Caco-2 (cell line): ENCODE measurements around the gene SMIM10. TPM values are rescaled to one million over a fixed set of nuclear protein-coding genes. Genes with fewer than 3 reads are reported as not detected.

Experiments
- BruUV-seq: library from RNA; stranded (reverse); fragments of 400-500 nt; replicated peaks from 2 replicates; lab custom pipeline; 2021; lab: Mats Ljungman, UMichigan
- CTCF ChIA-PET: fragments of 300-600 bp; sonication (Branson Sonifier 250); formaldehyde crosslinking; loops from one replicate; lab custom pipeline; 2022; ENCODE audit warnings: antibody characterized with exemption; lab: Charles Lee
- POLR2A ChIA-PET: fragments of 300-600 bp; sonication (Branson Sonifier 250); formaldehyde crosslinking; loops from one replicate; lab custom pipeline; 2022; ENCODE audit warnings: antibody characterized with exemption; lab: Charles Lee
- DNase-seq, 2 experiments: peaks; one replicate each; pipeline versions ENCODE4 v3.0.0 to v3.0.0-alpha.2; 2020 to 2022
- H3K27me3 ChIP-seq: replicated peaks from 2 replicates; pipeline ENCODE4 v1.6.0; 2011; ENCODE audit warnings: low read length; ENCODE audit not compliant: control insufficient read depth, insufficient read depth
- H3K36me3 ChIP-seq: 2 replicates; pipeline ENCODE4 v1.5.1; 2011; ENCODE audit warnings: low read length; ENCODE audit not compliant: control insufficient read depth, insufficient read depth
- H3K4me1 ChIP-seq: fragments of 250-450 bp; sonication (Bioruptor Pico); 2 replicates; pipeline ENCODE4 v1.5.1; 2020; ENCODE audit warnings: mild to moderate bottlenecking
- H3K4me3 ChIP-seq: 2 replicates; pipeline ENCODE4 v1.5.1; 2011; ENCODE audit warnings: low read depth, mild to moderate bottlenecking, control low read depth, low read length
- H3K9me3 ChIP-seq: fragments of 250-450 bp; sonication (Bioruptor Pico); 2 replicates; pipeline ENCODE4 v1.5.1; 2020; ENCODE audit warnings: mild to moderate bottlenecking, moderate library complexity
- H3K27ac Mint-ChIP-seq: one replicate; pipeline ENCODE4 v1.8.0; 2022; ENCODE audit warnings: mixed read lengths; ENCODE audit not compliant: unreplicated experiment
- H3K27me3 Mint-ChIP-seq: one replicate; pipeline ENCODE4 v1.8.0; 2022; ENCODE audit warnings: mixed read lengths; ENCODE audit not compliant: insufficient read depth, unreplicated experiment
- H3K36me3 Mint-ChIP-seq: one replicate; pipeline ENCODE4 v1.8.0; 2022; ENCODE audit warnings: mild to moderate bottlenecking, mixed read lengths; ENCODE audit not compliant: insufficient read depth, unreplicated experiment
- H3K4me1 Mint-ChIP-seq: one replicate; pipeline ENCODE4 v1.8.0; 2022; ENCODE audit warnings: low read depth, mixed read lengths; ENCODE audit not compliant: unreplicated experiment
- H3K4me3 Mint-ChIP-seq: one replicate; pipeline ENCODE4 v1.8.0; 2022; ENCODE audit warnings: mild to moderate bottlenecking, moderate library complexity, mixed read lengths; ENCODE audit not compliant: unreplicated experiment
- H3K9me3 Mint-ChIP-seq: one replicate; pipeline ENCODE4 v1.8.0; 2022; ENCODE audit warnings: mixed read lengths; ENCODE audit not compliant: unreplicated experiment
- CTCF ChIP-seq, 2 experiments: fragments of 200-600 bp in 1 of 2; IDR thresholded peaks; 1 replicate in 1 of 2; 2 replicates in 1 of 2; pipeline versions ENCODE4 v1.5.1 to v1.8.0; 2011 to 2022; ENCODE audit warnings: antibody characterized with exemption in 1 of 2, control low read depth in 1 of 2, inconsistent platforms in 1 of 2, low read depth in 1 of 2, low read length in 1 of 2, mild to moderate bottlenecking in 1 of 2, moderate library complexity in 1 of 2; ENCODE audit not compliant: insufficient read depth in 1 of 2, severe bottlenecking in 1 of 2, unreplicated experiment in 1 of 2
- intact Hi-C: fragments of 100-400 bp; cut with micrococcal nuclease; formaldehyde crosslinking; loops from one replicate; pipeline ENCODE4 v1.10.0; 2022; ENCODE audit not compliant: unreplicated experiment
- total RNA-seq: library from RNA; stranded (reverse); gene quantifications from 2 replicates; pipeline ENCODE4 v1.2.3, GENCODE V29; 2022

The SMIM10 gene
- total RNA-seq, 1 experiment from 2014 or later = 7.9 TPM

- H3K27me3 ChIP-seq = no peaks in the 10 kb centered on the region
- no TSS peak for BruUV-seq
- no peak for TF ChIP-seq CTCF (IDR thresholded peaks at IDR 0.05; ENCODE audit: insufficient read depth in 1 of 2, low read depth in 1 of 2, low read length in 1 of 2, severe bottlenecking in 1 of 2, unreplicated experiment in 1 of 2)
- Mint-ChIP-seq H3K27ac (no peak overlapping the region), H3K9me3 (peaks cover 8% of the 10 kb centered on the region), H3K4me1 (no peaks in the 10 kb centered on the region), H3K4me3 (no peak overlapping the region), H3K27me3 (no peaks in the 10 kb centered on the region), H3K36me3 (no peaks in the 10 kb centered on the region)
- H3K4me1 ChIP-seq = no peaks in the 10 kb centered on the region
- intact Hi-C loops = no loop called here
- no peak for DNase-seq
- no peak overlapping the region for H3K4me3 ChIP-seq
- H3K9me3 ChIP-seq = no peaks in the 10 kb centered on the region
- ChIA-PET POLR2A (no interaction called here), CTCF (no interaction called here)
- no peaks in the 10 kb centered on the region for H3K36me3 ChIP-seq
Observed at GRCh38 chrX:134981910-134982309, 8.9 kb upstream of the SMIM10 start.

GRCh38 chrX:134982748-134983147, 8.0 kb upstream of the SMIM10 start:
- Mint-ChIP-seq H3K4me1 (no peaks in the 10 kb centered on the region), H3K27me3 (no peaks in the 10 kb centered on the region), H3K4me3 (no peak overlapping the region), H3K36me3 (no peaks in the 10 kb centered on the region), H3K9me3 (peaks cover 9% of the 10 kb centered on the region), H3K27ac (no peak overlapping the region)
- no peak overlapping the region for H3K4me3 ChIP-seq
- H3K27me3 ChIP-seq = no peaks in the 10 kb centered on the region
- no peaks in the 10 kb centered on the region for H3K36me3 ChIP-seq
- no TSS peak for BruUV-seq
- no peaks in the 10 kb centered on the region for H3K9me3 ChIP-seq
- ChIA-PET POLR2A (no interaction called here), CTCF (no interaction called here)
- H3K4me1 ChIP-seq = no peaks in the 10 kb centered on the region
- TF ChIP-seq CTCF (IDR thresholded peaks at IDR 0.05; ENCODE audit: insufficient read depth in 1 of 2, low read depth in 1 of 2, low read length in 1 of 2, severe bottlenecking in 1 of 2, unreplicated experiment in 1 of 2) = no peak
- no peak for DNase-seq
- intact Hi-C loops = no loop called here

- H3K36me3 ChIP-seq = no peaks in the 10 kb centered on the region
- H3K4me3 ChIP-seq = no peak overlapping the region
- Mint-ChIP-seq H3K4me1 (no peaks in the 10 kb centered on the region), H3K9me3 (peaks cover 9% of the 10 kb centered on the region), H3K36me3 (no peaks in the 10 kb centered on the region), H3K4me3 (no peak overlapping the region), H3K27me3 (no peaks in the 10 kb centered on the region), H3K27ac (no peak overlapping the region)
- TF ChIP-seq CTCF (IDR thresholded peaks at IDR 0.05; ENCODE audit: insufficient read depth in 1 of 2, low read depth in 1 of 2, low read length in 1 of 2, severe bottlenecking in 1 of 2, unreplicated experiment in 1 of 2) = no peak
- H3K4me1 ChIP-seq = no peaks in the 10 kb centered on the region; the same call in 1 of the 2 replicates
- intact Hi-C loops = no loop called here
- DNase-seq = no peak
- no peaks in the 10 kb centered on the region for H3K9me3 ChIP-seq
- CTCF ChIA-PET = no interaction called here
- no peaks in the 10 kb centered on the region for H3K27me3 ChIP-seq
- no TSS peak for BruUV-seq
- POLR2A ChIA-PET = no interaction called here
Observed at GRCh38 chrX:134985479-134985878, 5.3 kb upstream of the SMIM10 start.
